Smooth muscle cell (in vitro differentiated cells): ENCODE measurements around the gene PRSS50. TPM values are rescaled to one million over a fixed set of nuclear protein-coding genes. Genes with fewer than 3 reads are reported as not detected.

Source experiments
- DNase-seq: peaks from one replicate; lab custom pipeline; 2025; ENCODE audit not compliant: unreplicated experiment; lab: John Stamatoyannopoulos, UW
- H2AFZ ChIP-seq: fragments of 200-600 bp; sonication (generic); 2 replicates; pipeline ENCODE4 v1.6.0; 2016; ENCODE audit warnings: antibody characterized with exemption, low read depth, mild to moderate bottlenecking
- H3F3A ChIP-seq: fragments of 200-600 bp; sonication (generic); 2 replicates; pipeline ENCODE4 v1.6.0; 2017; ENCODE audit warnings: antibody characterized with exemption, low read depth
- H3K27ac ChIP-seq: fragments of 200-600 bp; sonication (generic); 2 replicates; pipeline ENCODE4 v1.5.1; 2016; ENCODE audit warnings: low read depth, mild to moderate bottlenecking
- H3K27me3 ChIP-seq: fragments of 200-600 bp; sonication (generic); 2 replicates; pipeline ENCODE4 v1.6.1; 2016; ENCODE audit warnings: low read depth, mild to moderate bottlenecking
- H3K36me3 ChIP-seq: fragments of 200-600 bp; sonication (generic); 2 replicates; pipeline ENCODE4 v1.5.1; 2016; ENCODE audit warnings: low read depth
- H3K4me1 ChIP-seq: fragments of 200-600 bp; sonication (generic); 2 replicates; pipeline ENCODE4 v1.5.1; 2016; ENCODE audit warnings: low read depth
- H3K4me2 ChIP-seq: fragments of 200-600 bp; sonication (generic); 2 replicates; pipeline ENCODE4 v1.6.0; 2016; ENCODE audit warnings: mild to moderate bottlenecking
- H3K4me3 ChIP-seq: fragments of 200-600 bp; sonication (generic); 2 replicates; pipeline ENCODE4 v1.5.1; 2016; ENCODE audit warnings: mild to moderate bottlenecking
- H3K79me2 ChIP-seq: fragments of 200-600 bp; sonication (generic); 2 replicates; pipeline ENCODE4 v1.6.0; 2016; ENCODE audit warnings: low read depth, mild to moderate bottlenecking
- H3K9ac ChIP-seq: fragments of 200-600 bp; sonication (generic); 2 replicates; pipeline ENCODE4 v1.6.0; 2016; ENCODE audit warnings: low read depth
- H3K9me3 ChIP-seq: fragments of 200-600 bp; sonication (generic); replicated peaks from 2 replicates; pipeline ENCODE4 v1.5.1; 2016; ENCODE audit warnings: low read depth
- H4K20me1 ChIP-seq: fragments of 200-600 bp; sonication (generic); 2 replicates; pipeline ENCODE4 v1.6.0; 2016; ENCODE audit warnings: low read depth
- CTCF ChIP-seq: fragments of 200-600 bp; sonication (generic); IDR thresholded peaks from 2 replicates; pipeline ENCODE4 v1.5.1; 2017; ENCODE audit warnings: borderline replicate concordance, mild to moderate bottlenecking, antibody characterized with exemption; ENCODE audit not compliant: insufficient read depth, poor library complexity, severe bottlenecking
- WGBS: methylation state at CpG from one replicate; pipeline ENCODE4 v1.1.7; 2016; ENCODE audit warnings: low lambda C conversion rate; 5-methylcytosine and 5-hydroxymethylcytosine counted together
- polyA plus RNA-seq: library from polyadenylated mRNA; unstranded; fragments of >200 nt; fragmentation: Nextera tagmentation; extraction: Ambion mirVana; gene quantifications from 2 replicates; pipeline ENCODE4 v1.2.1, GENCODE V29; 2016
- total RNA-seq: library from RNA; depleted of rRNA; stranded (reverse); fragments of >200 nt; gene quantifications from 2 replicates; pipeline ENCODE4 v1.2.3, GENCODE V29; 2014

The PRSS50 gene
- total and polyA plus RNA-seq, 2 experiments from 2014 or later = 0.54 to 0.73 TPM

GRCh38 chr3:46699676-46700523, 17.8 kb downstream of the PRSS50 start:
- Histone ChIP-seq H2AFZ (no peak overlapping the region), H3K36me3 (no peaks in the 10 kb centered on the region), H3K27me3 (no peaks in the 10 kb centered on the region), H3K9ac (no peak overlapping the region), H3K79me2 (no peaks in the 10 kb centered on the region), H3K4me2 (no peak overlapping the region), H3K4me3 (no peak overlapping the region), H4K20me1 (no peaks in the 10 kb centered on the region), H3K27ac (no peak overlapping the region), H3K4me1 (peaks cover 6% of the 10 kb centered on the region), H3K9me3 (no peaks in the 10 kb centered on the region), H3F3A (no peaks in the 10 kb centered on the region)
- WGBS = 96% methylated on average over 8 of the region's 8 CpGs
- TF ChIP-seq CTCF = no peak
- DNase-seq = no peak

DNA sequence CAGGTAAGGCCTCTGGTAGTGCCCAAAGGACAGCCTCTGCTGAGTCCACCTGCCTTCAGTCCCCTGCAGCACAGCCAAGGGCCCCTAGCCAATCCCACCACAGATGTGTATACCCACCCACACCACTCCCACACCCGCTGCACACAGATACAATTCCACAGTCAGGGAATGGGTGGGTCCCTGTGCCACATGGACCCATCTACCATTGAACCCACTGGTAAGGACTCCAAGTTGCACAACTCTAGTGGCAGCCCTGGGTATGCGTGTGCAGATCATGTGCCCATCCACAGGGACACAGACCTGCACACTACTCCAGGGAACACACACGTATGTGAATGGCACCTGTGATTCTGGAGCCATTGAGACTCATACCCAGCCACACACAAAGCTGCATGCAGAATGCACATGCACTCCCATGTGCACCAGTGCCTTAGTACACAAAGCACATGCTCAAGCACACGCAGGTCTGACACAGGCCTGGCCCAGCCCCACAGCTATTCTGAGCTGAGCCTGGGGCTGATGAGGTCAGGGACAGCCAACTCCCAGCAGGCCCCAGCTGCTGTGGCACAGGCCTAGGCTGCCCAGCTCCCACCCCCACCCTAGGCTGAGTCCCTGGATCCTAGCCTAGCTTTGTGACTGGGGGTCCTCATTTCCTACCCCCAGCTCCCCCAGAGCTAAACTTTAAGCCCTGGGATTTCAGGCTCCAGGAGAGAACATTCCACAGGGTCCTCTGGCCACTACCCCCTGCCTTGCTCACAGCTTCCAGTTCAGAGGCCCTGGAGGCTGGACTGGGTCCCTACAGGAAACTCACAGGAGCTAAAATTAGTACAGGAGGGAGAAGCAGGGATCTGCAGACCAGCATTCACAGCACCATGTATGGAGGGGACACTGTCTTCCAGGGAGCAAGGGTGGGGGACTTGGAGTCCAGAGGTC, 21.4 kb downstream of the PRSS50 start:
- H3K9ac ChIP-seq = peak overlapping the region; percentile 34
- peak overlapping the region; percentile 49 for H3K27ac ChIP-seq
- peaks cover 12% of the 10 kb centered on the region for H3K4me1 ChIP-seq
- H3K4me2 ChIP-seq = peak overlapping the region; percentile 47
- WGBS = 72% methylated on average over 4 of the region's 4 CpGs
- peak overlapping the region; percentile 37 for H2AFZ ChIP-seq
- no peaks in the 10 kb centered on the region for H3K79me2 ChIP-seq
- no peaks in the 10 kb centered on the region for H3K27me3 ChIP-seq
- H3F3A ChIP-seq = no peaks in the 10 kb centered on the region
- H3K4me3 ChIP-seq = no peak overlapping the region
- peak; percentile 25 for DNase-seq
- no peaks in the 10 kb centered on the region for H3K36me3 ChIP-seq
- H3K9me3 ChIP-seq = no peaks in the 10 kb centered on the region
- no peaks in the 10 kb centered on the region for H4K20me1 ChIP-seq
- no peak for TF ChIP-seq CTCF

DNA sequence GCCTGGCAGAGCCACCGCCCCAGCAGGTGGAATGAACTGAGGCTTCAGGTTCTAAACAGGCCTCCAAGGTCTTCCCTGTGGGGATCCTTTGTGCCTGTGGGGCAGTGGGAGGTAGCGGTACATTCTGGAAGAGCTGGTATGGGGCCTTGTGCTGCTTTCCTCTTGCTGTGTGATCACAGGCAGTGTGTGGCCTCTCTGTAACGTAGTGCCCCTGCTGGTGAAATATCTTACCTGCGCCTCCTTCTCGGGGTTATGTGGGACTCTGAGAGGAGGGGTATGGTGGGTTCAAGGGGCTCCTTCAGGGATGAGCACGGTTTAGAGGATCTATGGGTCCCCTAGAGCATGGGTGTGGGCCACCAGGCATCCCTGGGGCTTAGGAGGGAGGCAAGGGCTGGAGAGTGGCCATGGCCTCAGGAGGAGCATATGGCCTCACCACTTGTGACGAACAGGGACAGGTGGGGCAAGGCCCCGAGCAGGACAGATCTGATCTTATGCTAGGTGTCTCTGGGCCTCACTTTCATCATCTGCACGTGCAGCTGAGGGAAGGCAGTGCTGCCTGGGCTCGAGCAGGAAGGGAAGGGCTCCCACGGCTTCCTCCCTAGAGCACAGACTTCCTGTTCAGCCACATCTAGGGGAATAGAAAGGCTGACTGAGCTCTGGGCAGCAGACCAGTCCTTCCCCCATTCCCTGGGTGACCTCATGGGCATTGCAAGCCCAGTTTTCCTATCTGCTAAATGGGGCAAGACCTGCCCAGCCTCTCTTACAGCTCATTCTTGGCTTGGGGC, 22.3 kb downstream of the PRSS50 start:
- H3K4me2 ChIP-seq = no peak overlapping the region
- no peak for DNase-seq
- no peak overlapping the region for H3K9ac ChIP-seq
- no peak overlapping the region for H2AFZ ChIP-seq
- H3K27me3 ChIP-seq = no peaks in the 10 kb centered on the region
- no peaks in the 10 kb centered on the region for H3K36me3 ChIP-seq
- peaks cover 6% of the 10 kb centered on the region for H3K4me1 ChIP-seq
- H3K9me3 ChIP-seq = no peaks in the 10 kb centered on the region
- 76% methylated on average over 11 of the region's 11 CpGs for WGBS
- H3F3A ChIP-seq = no peaks in the 10 kb centered on the region
- no peaks in the 10 kb centered on the region for H4K20me1 ChIP-seq
- peak overlapping the region; percentile 46 for H3K27ac ChIP-seq
- peak; percentile 35 for TF ChIP-seq CTCF
- H3K79me2 ChIP-seq = no peaks in the 10 kb centered on the region
- H3K4me3 ChIP-seq = no peak overlapping the region
